ENCODE measurements around the gene TCEA2.

GRCh38 chr20:64062596-64063388, at the start of gene TCEA2:
- TF ChIP-seq PKNOX1 (IDR thresholded peaks at IDR 0.05) (no peak), PBX2 (CRISPR knock-in tag; IDR thresholded peaks at IDR 0.05; ENCODE audit: low read depth) (no peak), PBX2 (tag; conservative IDR thresholded peaks at IDR 0.05; ENCODE audit: low read depth) (no peak), CHD7 (IDR thresholded peaks at IDR 0.05; ENCODE audit: low read depth, low read length) (no peak), ELF4 (CRISPR knock-in tag; IDR thresholded peaks at IDR 0.05) (peak; percentile 56; the same call in 1 of the 2 replicates), RFX1 (IDR thresholded peaks at IDR 0.05) (no peak), E2F8 (IDR thresholded peaks at IDR 0.05; ENCODE audit: low read depth, partially characterized antibody) (no peak), MEF2D (tag; conservative IDR thresholded peaks at IDR 0.05; ENCODE audit: low read depth) (no peak), YY1 (IDR thresholded peaks at IDR 0.05; ENCODE audit: borderline replicate concordance in 1 of 3, control insufficient read depth in 1 of 3, extremely low read depth in 1 of 3, insufficient read depth in 3 of 3, insufficient read length in 1 of 3, insufficient replicate concordance in 2 of 3, low read depth in 1 of 3, low read length in 2 of 3) (peak in 2 of 3 experiments; percentile 24 to 68), ZNF23 (CRISPR knock-in tag; IDR thresholded peaks at IDR 0.05) (no peak), DACH1 (IDR thresholded peaks at IDR 0.05; ENCODE audit: partially characterized antibody) (no peak), TARDBP (IDR thresholded peaks at IDR 0.05) (no peak)
